Measurements from ENCODE around the gene PLXDC2. TPM values are rescaled to one million over a fixed set of nuclear protein-coding genes. Genes with fewer than 3 reads are reported as not detected.
A peak's percentile ranks its signal among the peaks of the same experiment; 100 is the strongest.

PLXDC2 gene
- total RNA-seq, 1 donor from 2014 or later, result 94.1 TPM

DNA sequence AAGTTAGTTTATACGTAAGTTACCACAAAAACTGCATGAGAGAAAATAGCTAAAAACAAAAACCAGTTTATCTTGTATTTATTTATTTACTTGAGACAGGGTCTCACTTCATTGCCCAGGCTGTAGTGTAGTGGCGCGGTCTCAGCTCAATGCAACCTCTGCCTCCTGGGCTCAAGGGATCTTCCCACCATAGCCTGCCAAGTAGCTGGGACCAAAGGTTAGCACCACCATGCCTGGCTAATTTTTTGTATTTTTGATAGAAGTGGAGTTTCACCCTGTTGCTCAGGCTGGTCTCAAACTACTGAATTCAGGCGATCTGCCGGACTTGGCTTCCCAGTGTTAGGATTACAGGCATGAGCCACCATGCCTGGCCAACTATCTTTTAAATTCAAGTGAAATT is 277.4 kb downstream of the PLXDC2 start:
- no peak for DNase-seq (ENCODE audit: low spot score in 2 of 2)
- H3K9me3 ChIP-seq, result no peaks in the 10 kb centered on the region
- H3K27me3 ChIP-seq, result no peaks in the 10 kb centered on the region
- no peak overlapping the region for H3K4me3 ChIP-seq
- intact Hi-C loops (cut with DNase I), result no loop called here
- H3K27ac ChIP-seq, result no peak overlapping the region
- no peaks in the 10 kb centered on the region for H3K4me1 ChIP-seq
- TF ChIP-seq, protein P1, sequence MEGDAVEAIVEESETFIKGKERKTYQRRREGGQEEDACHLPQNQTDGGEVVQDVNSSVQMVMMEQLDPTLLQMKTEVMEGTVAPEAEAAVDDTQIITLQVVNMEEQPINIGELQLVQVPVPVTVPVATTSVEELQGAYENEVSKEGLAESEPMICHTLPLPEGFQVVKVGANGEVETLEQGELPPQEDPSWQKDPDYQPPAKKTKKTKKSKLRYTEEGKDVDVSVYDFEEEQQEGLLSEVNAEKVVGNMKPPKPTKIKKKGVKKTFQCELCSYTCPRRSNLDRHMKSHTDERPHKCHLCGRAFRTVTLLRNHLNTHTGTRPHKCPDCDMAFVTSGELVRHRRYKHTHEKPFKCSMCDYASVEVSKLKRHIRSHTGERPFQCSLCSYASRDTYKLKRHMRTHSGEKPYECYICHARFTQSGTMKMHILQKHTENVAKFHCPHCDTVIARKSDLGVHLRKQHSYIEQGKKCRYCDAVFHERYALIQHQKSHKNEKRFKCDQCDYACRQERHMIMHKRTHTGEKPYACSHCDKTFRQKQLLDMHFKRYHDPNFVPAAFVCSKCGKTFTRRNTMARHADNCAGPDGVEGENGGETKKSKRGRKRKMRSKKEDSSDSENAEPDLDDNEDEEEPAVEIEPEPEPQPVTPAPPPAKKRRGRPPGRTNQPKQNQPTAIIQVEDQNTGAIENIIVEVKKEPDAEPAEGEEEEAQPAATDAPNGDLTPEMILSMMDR (IDR thresholded peaks at IDR 0.05), result no peak
- no peaks in the 10 kb centered on the region for H3K36me3 ChIP-seq

DNA sequence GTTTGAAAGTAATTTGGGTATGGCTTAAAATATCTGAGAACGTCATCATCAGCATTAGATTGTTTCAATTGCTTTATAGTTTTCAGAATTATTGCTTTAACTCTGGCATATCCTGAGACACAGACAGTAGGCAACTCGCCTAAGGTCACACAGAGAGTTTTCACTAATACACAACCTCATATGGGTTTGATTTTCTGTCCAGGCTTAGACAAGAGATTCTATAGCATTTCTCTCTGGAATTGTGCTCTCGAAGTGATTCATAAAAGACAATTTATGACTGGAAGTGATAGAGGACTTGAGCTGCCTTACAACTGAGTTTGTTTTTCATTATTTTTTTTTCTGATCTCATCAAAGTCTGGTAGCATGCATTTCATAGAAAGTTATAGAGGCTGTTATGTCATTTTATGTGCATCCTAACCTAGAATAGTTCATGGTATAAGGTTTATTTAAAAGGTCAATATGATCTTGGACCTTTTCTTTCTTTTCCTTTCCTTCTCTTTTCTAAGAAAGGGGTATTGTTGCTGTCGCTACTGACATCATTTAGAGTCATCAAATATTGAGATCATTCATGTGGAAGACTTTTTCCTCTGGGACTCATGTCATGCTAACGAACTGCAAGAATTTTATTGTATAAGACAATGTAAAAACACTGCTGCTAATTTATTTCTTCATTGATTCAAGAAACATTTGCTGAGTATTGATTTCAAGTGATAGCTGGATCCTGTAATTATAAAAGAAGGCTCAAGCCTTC is 278.2 kb downstream of the PLXDC2 start:
- Histone ChIP-seq H3K4me1 (peaks cover 0 to 2% of the 10 kb centered on the region in 2 donors), H3K4me3 (no peak overlapping the region), H3K27me3 (no peaks in the 10 kb centered on the region), H3K27ac (no peak overlapping the region), H3K36me3 (no peaks in the 10 kb centered on the region), H3K9me3 (no peaks in the 10 kb centered on the region)
- TF ChIP-seq, protein P1 (IDR thresholded peaks at IDR 0.05), result no peak
- intact Hi-C loops (cut with DNase I), result no loop called here
- no peak for DNase-seq (ENCODE audit: low spot score in 2 of 2)

DNA sequence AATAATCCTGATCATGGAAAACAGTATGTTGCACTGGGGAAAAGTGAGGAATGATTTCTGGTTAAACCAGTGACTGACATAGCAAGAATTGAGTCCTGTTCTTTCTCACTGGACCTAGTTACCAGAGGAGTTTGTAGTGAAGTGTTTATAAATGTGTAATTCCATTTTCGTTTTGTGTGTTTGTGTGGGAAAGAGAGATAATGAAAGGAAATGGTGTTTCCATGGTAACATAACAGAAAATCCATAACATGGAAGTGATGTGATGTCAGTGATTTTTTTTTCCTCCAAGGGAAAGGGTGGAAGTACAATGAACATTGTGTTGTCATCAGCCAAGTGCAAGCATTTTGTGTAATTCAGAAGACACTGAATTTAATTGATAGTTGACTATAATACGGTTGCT is 283.9 kb downstream of the PLXDC2 start:
- intact Hi-C loops (cut with DNase I), result no loop called here

DNA sequence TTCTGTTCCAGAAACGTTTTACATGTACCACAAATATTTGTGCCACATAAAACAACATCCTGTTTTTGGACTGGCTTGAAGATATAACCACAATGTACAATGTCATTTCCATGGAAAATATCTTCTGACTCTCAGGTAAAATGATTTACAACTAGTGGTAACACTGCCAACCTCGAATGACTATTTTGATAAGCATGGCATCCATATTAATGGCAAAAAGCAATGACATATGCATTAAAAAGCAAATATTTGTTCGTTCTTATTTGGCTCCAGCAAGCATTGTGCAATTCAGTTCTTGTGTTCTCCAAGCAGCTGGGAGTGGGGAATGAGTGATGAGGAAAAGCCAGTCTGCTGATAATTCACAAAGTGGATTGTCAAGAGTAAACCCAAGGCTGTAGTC is 289.0 kb downstream of the PLXDC2 start:
- Histone ChIP-seq H3K9me3 (no peaks in the 10 kb centered on the region), H3K27me3 (no peaks in the 10 kb centered on the region), H3K36me3 (no peaks in the 10 kb centered on the region), H3K4me1 (peaks cover 0 to 2% of the 10 kb centered on the region in 2 donors), H3K27ac (no peak overlapping the region), H3K4me3 (no peak overlapping the region)
- TF ChIP-seq, protein P1 (IDR thresholded peaks at IDR 0.05), result no peak
- DNase-seq (ENCODE audit: low spot score in 2 of 2), result no peak
- intact Hi-C loops (cut with DNase I), result no loop called here

More for the DNA sequence above, 283.9 kb downstream of the PLXDC2 start:
- Histone ChIP-seq H3K9me3 (no peaks in the 10 kb centered on the region), H3K4me3 (no peak overlapping the region), H3K27ac (peak overlapping the region; percentile 27), H3K27me3 (no peaks in the 10 kb centered on the region), H3K4me1 (peaks cover 0 to 4% of the 10 kb centered on the region in 2 donors), H3K36me3 (no peaks in the 10 kb centered on the region)
- DNase-seq (ENCODE audit: low spot score in 2 of 2), result no peak
- TF ChIP-seq, protein P1 (IDR thresholded peaks at IDR 0.05), result no peak

- no peaks in the 10 kb centered on the region for H3K9me3 ChIP-seq
- H3K27ac ChIP-seq, result no peak overlapping the region
- intact Hi-C loops (cut with DNase I), result no loop called here
- no peak overlapping the region for H3K4me3 ChIP-seq
- TF ChIP-seq, protein P1 (IDR thresholded peaks at IDR 0.05), result no peak
- H3K27me3 ChIP-seq, result no peaks in the 10 kb centered on the region
- DNase-seq (ENCODE audit: low spot score in 2 of 2), result no peak
- peaks cover 0 to 2% of the 10 kb centered on the region in 2 donors for H3K4me1 ChIP-seq
- no peaks in the 10 kb centered on the region for H3K36me3 ChIP-seq
Measured at GRCh38 chr10:20105931-20106330, 289.7 kb downstream of the PLXDC2 start.
